Activated CD8-positive, alpha-beta T cell treated with anti-CD3 and anti-CD28 coated beads for 36 hours (primary cell): Measurements from ENCODE around the gene LIN52. TPM values are rescaled to one million over a fixed set of nuclear protein-coding genes. Genes with fewer than 3 reads are reported as not detected.

Experiments used
- ATAC-seq: fragments of 200-7000 bp; cut with Tn5 transposase; one replicate; pipeline ENCODE4 v1.10.0; 2021; ENCODE audit warnings: mild to moderate bottlenecking, moderate library complexity
- CTCF ChIA-PET: fragments of 350-600 bp; sonication (Branson Sonifier 250); formaldehyde crosslinking; loops from one replicate; lab custom pipeline; 2021; ENCODE audit warnings: antibody characterized with exemption; lab: Charles Lee
- POLR2A ChIA-PET: fragments of 350-600 bp; sonication (Branson Sonifier 250); formaldehyde crosslinking; loops from one replicate; lab custom pipeline; 2021; ENCODE audit warnings: antibody characterized with exemption; lab: Charles Lee
- DNase-seq: peaks from one replicate; pipeline ENCODE4 v3.0.0-alpha.2; 2020
- H3K27ac Mint-ChIP-seq: one replicate; pipeline ENCODE4 v1.8.0; 2021; ENCODE audit warnings: mild to moderate bottlenecking, mixed read lengths
- H3K27me3 Mint-ChIP-seq: one replicate; pipeline ENCODE4 v1.8.0; 2021; ENCODE audit warnings: mixed read lengths
- H3K36me3 Mint-ChIP-seq: one replicate; pipeline ENCODE4 v1.8.0; 2021; ENCODE audit warnings: low read depth, mixed read lengths
- H3K4me1 Mint-ChIP-seq: one replicate; pipeline ENCODE4 v1.8.0; 2021; ENCODE audit warnings: low read depth, mixed read lengths
- H3K4me3 Mint-ChIP-seq: one replicate; pipeline ENCODE4 v1.8.0; 2021; ENCODE audit warnings: mild to moderate bottlenecking, moderate library complexity, mixed read lengths
- H3K9me3 Mint-ChIP-seq: one replicate; pipeline ENCODE4 v1.8.0; 2021; ENCODE audit warnings: mixed read lengths
- intact Hi-C: fragments of 100-400 bp; cut with micrococcal nuclease; formaldehyde crosslinking; loops from one replicate; pipeline ENCODE4 v1.10.0; 2022
- total RNA-seq, 2 experiments: library from RNA; stranded (reverse); gene quantifications; one replicate each; pipeline ENCODE4 v1.2.3, GENCODE V29; 2021
- TF ChIP-seq, protein P1 (sequence below): fragments of 200-600 bp; IDR thresholded peaks from one replicate; pipeline ENCODE4 v1.8.0; 2022; ENCODE audit warnings: antibody characterized with exemption, mild to moderate bottlenecking

The LIN52 gene
- total RNA-seq, 2 experiments from 2014 or later, result 10.1 to 10.3 TPM

- TF ChIP-seq, protein P1, sequence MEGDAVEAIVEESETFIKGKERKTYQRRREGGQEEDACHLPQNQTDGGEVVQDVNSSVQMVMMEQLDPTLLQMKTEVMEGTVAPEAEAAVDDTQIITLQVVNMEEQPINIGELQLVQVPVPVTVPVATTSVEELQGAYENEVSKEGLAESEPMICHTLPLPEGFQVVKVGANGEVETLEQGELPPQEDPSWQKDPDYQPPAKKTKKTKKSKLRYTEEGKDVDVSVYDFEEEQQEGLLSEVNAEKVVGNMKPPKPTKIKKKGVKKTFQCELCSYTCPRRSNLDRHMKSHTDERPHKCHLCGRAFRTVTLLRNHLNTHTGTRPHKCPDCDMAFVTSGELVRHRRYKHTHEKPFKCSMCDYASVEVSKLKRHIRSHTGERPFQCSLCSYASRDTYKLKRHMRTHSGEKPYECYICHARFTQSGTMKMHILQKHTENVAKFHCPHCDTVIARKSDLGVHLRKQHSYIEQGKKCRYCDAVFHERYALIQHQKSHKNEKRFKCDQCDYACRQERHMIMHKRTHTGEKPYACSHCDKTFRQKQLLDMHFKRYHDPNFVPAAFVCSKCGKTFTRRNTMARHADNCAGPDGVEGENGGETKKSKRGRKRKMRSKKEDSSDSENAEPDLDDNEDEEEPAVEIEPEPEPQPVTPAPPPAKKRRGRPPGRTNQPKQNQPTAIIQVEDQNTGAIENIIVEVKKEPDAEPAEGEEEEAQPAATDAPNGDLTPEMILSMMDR, result no peak
- intact Hi-C loops, result no loop called here
- POLR2A ChIA-PET, result interaction anchor here (0.6 kb wide), 1 partner anchor 62 kb away, joined by 3 read pairs; no protein-coding TSS in a partner anchor
- ATAC-seq (no peak), DNase-seq (no peak)
- Mint-ChIP-seq H3K4me1 (peaks cover 13% of the 10 kb centered on the region), H3K4me3 (no peak overlapping the region), H3K27ac (no peak overlapping the region), H3K36me3 (peaks cover 4% of the 10 kb centered on the region), H3K27me3 (no peaks in the 10 kb centered on the region), H3K9me3 (no peaks in the 10 kb centered on the region)
- CTCF ChIA-PET, result interaction anchor here (2.8 kb wide), 1 partner anchor 9 kb away, joined by 9 read pairs; no protein-coding TSS in a partner anchor
Measured at GRCh38 chr14:74148705-74149104, 63.9 kb downstream of the LIN52 start.

- Mint-ChIP-seq H3K4me1 (no peaks in the 10 kb centered on the region), H3K27ac (no peak overlapping the region), H3K36me3 (no peaks in the 10 kb centered on the region), H3K27me3 (no peaks in the 10 kb centered on the region), H3K9me3 (no peaks in the 10 kb centered on the region), H3K4me3 (no peak overlapping the region)
- TF ChIP-seq, protein P1, result no peak
- no peak for DNase-seq
- POLR2A ChIA-PET, result no interaction called here
- intact Hi-C loops, result no loop called here
- no peak for ATAC-seq
- CTCF ChIA-PET, result no interaction called here
Measured at GRCh38 chr14:74155287-74155686, 70.5 kb downstream of the LIN52 start.

DNA sequence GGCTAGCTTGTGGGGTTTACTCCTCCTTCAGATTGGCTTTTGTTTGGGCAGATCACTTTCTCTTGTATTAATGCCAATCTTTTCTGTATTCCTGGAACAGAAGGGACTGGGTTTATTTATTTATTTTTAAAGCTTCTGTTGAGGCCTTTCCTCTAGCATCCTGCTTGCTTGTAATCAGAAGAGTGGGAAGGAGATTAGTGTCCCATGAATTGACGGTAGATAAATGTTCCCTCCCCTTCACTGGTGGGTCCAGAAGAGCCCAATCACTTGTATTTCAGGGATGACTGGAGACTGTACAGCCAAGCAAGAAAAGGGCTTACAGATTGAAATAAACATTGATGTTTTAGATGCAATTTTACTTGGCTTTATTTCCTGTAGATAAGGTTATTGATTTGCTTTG is 71.0 kb downstream of the LIN52 start:
- intact Hi-C loops, result no loop called here
- Mint-ChIP-seq H3K27me3 (no peaks in the 10 kb centered on the region), H3K9me3 (no peaks in the 10 kb centered on the region), H3K27ac (no peak overlapping the region), H3K36me3 (no peaks in the 10 kb centered on the region), H3K4me1 (no peaks in the 10 kb centered on the region), H3K4me3 (no peak overlapping the region)
- ChIA-PET POLR2A (no interaction called here), CTCF (no interaction called here)
- DNase-seq (no peak), ATAC-seq (no peak)
- TF ChIP-seq, protein P1, result no peak

DNA sequence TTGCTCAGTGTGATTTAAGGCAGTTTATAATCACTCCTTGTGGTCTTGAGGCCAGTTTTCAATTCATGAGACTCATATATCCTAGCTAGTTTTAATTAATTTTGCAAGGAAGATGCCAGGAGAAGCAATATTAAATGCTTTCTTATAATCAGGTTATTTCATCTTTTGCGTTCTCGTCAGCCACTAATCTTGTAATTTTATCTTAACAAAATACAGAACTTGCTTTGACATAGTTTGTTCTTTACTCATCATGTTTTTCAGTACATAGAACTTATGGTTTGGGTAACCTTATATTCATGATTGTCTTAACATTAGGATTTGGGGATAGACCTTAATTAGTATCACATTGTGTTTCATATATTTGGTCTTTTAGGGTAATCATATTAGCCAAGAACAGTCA is 76.0 kb downstream of the LIN52 start:
- TF ChIP-seq, protein P1, result no peak
- no peak for ATAC-seq
- no peak overlapping the region for H3K27ac Mint-ChIP-seq
- H3K9me3 Mint-ChIP-seq, result no peaks in the 10 kb centered on the region
- POLR2A ChIA-PET, result no interaction called here
- CTCF ChIA-PET, result no interaction called here
- H3K4me3 Mint-ChIP-seq, result no peak overlapping the region
- no peaks in the 10 kb centered on the region for H3K27me3 Mint-ChIP-seq
- no peaks in the 10 kb centered on the region for H3K36me3 Mint-ChIP-seq
- no peaks in the 10 kb centered on the region for H3K4me1 Mint-ChIP-seq
- intact Hi-C loops, result no loop called here
- DNase-seq, result no peak

DNA sequence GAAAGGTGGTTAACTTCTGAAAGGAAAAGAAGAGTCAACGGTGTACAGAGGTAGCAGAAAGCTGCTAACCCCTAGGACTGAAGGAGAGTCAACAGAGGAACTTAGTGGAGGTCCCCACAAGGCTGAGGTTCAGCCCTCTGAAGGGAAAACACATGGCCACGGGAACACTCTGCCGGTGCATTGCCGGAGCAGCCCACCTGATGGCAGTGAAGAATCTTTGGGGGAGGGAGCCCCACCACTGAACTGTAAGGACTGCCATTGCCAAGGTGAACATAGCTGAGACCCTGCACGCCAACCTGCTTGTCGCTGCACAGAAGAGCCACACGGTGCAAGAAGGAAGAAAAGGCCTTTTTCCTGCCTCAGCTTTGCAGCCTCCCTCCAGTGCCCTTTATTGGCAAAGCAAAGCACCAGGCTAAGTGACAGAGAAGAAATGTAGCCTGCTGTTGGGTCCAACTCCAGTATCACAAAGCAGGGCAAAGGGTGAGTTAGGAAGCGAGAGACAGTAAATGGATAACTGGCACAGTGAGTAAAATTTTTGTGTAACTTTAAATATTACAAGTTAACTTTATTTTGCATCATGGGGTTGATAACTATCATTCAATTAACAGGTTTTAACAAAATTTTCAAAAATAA is 76.9 kb downstream of the LIN52 start:
- no peaks in the 10 kb centered on the region for H3K27me3 Mint-ChIP-seq
- H3K4me3 Mint-ChIP-seq, result no peak overlapping the region
- H3K9me3 Mint-ChIP-seq, result no peaks in the 10 kb centered on the region
- ATAC-seq (no peak), DNase-seq (no peak)
- no peaks in the 10 kb centered on the region for H3K4me1 Mint-ChIP-seq
- intact Hi-C loops, result no loop called here
- TF ChIP-seq, protein P1, result no peak
- POLR2A ChIA-PET, result no interaction called here
- no peaks in the 10 kb centered on the region for H3K36me3 Mint-ChIP-seq
- no peak overlapping the region for H3K27ac Mint-ChIP-seq
- CTCF ChIA-PET, result no interaction called here
